Duodenal mucosa (tissue), 2 donors: Measurements from ENCODE around the gene LRRC10B.
A peak's percentile ranks its signal among the peaks of the same experiment; 100 is the strongest.

ENCODE experiments used
- H3K27ac ChIP-seq: one replicate; pipeline ENCODE4 v1.7.0; 2013; ENCODE audit warnings: low read depth, low read length
- H3K27me3 ChIP-seq, 2 donors: one replicate each; pipeline ENCODE4 v1.7.0; 2013; ENCODE audit warnings: low read length in 2 of 2, control low read depth in 1 of 2; ENCODE audit not compliant: insufficient read depth in 2 of 2, control insufficient read depth in 1 of 2
- H3K36me3 ChIP-seq, 2 donors: one replicate each; pipeline ENCODE4 v1.7.0; 2013; ENCODE audit warnings: low read length in 2 of 2, control low read depth in 1 of 2; ENCODE audit not compliant: insufficient read depth in 2 of 2, control insufficient read depth in 1 of 2
- H3K4me1 ChIP-seq, 2 donors: one replicate each; pipeline ENCODE4 v1.7.0; 2013; ENCODE audit warnings: low read length in 2 of 2, control low read depth in 1 of 2; ENCODE audit not compliant: insufficient read depth in 2 of 2, control insufficient read depth in 1 of 2
- H3K4me3 ChIP-seq, 2 donors: one replicate each; pipeline ENCODE4 v1.7.0; 2013; ENCODE audit warnings: low read length in 2 of 2, low read depth in 1 of 2
- H3K9ac ChIP-seq, 2 donors: one replicate each; pipeline ENCODE4 v1.7.0; 2013; ENCODE audit warnings: low read length in 2 of 2, low read depth in 1 of 2
- H3K9me3 ChIP-seq, 2 donors: one replicate each; pipeline ENCODE4 v1.7.0; 2013; ENCODE audit warnings: low read length in 2 of 2, control low read depth in 1 of 2; ENCODE audit not compliant: control insufficient read depth in 1 of 2

The LRRC10B gene

DNA sequence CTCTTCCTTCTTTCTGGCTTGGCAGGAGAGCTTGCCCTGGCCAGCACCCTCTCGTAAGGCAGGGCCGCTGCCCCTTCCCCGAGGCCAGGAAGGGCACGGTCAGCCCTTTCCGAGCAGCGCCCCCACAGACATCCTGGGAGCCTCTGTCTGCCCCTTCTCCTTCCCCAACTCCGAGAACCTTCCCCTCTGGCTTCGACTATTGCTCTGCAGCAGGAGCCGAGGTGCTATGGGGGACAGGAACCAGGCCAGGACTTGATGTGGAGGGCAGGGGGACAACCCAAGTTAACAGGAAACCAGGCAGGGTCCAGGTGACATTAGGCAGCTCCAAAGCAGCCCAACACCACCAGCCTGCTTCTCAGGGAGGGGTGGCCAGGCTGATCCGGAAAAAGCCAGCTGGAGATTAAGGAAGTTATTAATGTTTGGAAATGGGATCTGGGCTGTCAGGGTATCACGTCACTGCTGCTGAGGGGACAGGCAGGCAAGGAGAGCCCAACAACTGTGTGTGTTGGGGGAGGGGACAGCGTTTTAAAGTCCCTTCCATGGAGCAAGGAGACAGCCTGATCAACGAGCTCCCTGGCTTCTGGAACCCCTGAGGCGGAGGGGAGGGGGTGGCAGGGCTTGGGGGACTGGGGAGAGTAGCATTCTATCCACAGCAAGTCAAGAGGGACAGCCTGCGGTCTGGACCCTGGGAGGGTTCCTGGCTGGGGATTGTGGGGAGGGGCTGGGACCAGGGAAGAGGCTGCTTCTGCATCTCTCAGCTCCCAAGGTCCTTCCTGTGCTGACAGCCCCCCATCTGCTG, 45.0 kb downstream of the LRRC10B start:
- Histone ChIP-seq H3K9me3 (no peaks in the 10 kb centered on the region), H3K4me3 (no peak overlapping the region), H3K27me3 (peaks cover 38 to 51% of the 10 kb centered on the region in 2 donors), H3K9ac (no peak overlapping the region), H3K36me3 (no peaks in the 10 kb centered on the region), H3K27ac (peak overlapping the region; percentile 20), H3K4me1 (no peaks in the 10 kb centered on the region)

- Histone ChIP-seq H3K9me3 (no peaks in the 10 kb centered on the region), H3K27me3 (peaks cover 38 to 56% of the 10 kb centered on the region in 2 donors), H3K4me1 (no peaks in the 10 kb centered on the region), H3K4me3 (no peak overlapping the region), H3K9ac (no peak overlapping the region), H3K27ac (no peak overlapping the region), H3K36me3 (no peaks in the 10 kb centered on the region)
Observed at GRCh38 chr11:61554172-61554988, 45.8 kb downstream of the LRRC10B start.

- Histone ChIP-seq H3K27ac (no peak overlapping the region), H3K9ac (no peak overlapping the region), H3K4me3 (no peak overlapping the region), H3K9me3 (no peaks in the 10 kb centered on the region), H3K36me3 (no peaks in the 10 kb centered on the region), H3K4me1 (no peaks in the 10 kb centered on the region), H3K27me3 (peaks cover 42 to 62% of the 10 kb centered on the region in 2 donors)
Observed at GRCh38 chr11:61555051-61555969, 46.8 kb downstream of the LRRC10B start.

DNA sequence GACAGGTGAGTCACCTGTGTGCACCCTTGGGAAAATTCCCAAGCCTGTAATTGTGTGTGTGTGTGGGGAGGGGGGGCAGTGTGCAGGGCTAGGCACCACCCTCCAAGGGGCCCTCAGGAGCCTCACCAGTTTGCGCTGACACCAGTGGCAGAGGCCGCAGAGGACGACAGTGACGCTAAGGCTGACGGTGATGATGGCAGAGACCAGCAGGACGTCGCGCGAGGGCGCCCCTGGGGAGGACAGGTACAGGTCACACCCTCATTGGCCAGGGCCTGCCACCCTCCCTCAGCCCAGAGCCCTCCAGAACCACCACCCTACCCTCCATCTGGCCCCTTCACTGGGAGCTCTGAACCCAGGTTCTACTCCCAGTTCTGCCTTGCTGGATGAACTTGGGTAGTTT, 47.4 kb downstream of the LRRC10B start:
- H3K27me3 ChIP-seq: peaks cover 42 to 62% of the 10 kb centered on the region in 2 donors
- no peaks in the 10 kb centered on the region for H3K9me3 ChIP-seq
- H3K36me3 ChIP-seq: no peaks in the 10 kb centered on the region
- no peak overlapping the region for H3K27ac ChIP-seq
- H3K4me1 ChIP-seq: no peaks in the 10 kb centered on the region
- no peak overlapping the region for H3K9ac ChIP-seq
- no peak overlapping the region for H3K4me3 ChIP-seq

DNA sequence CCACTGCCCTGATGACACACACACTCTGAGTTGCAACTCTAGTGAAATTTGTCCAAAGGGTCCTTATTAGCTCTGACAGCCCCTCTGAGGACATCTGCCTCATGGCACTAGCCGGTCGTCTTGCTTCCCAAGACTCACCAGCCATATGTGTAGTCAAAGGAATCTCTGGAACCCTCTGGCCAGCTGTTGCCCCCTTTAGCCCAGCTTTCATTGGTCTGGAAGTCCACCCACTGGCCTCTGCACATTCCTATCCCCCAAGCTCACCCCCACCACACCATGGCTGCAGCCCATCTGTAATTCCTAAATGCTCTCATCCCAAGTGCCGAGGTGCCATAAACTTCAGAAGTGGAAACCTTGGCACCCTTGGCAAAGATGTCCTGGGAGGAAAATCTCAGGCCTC, 48.1 kb downstream of the LRRC10B start:
- no peaks in the 10 kb centered on the region for H3K9me3 ChIP-seq
- peaks cover 44 to 62% of the 10 kb centered on the region in 2 donors for H3K27me3 ChIP-seq
- no peaks in the 10 kb centered on the region for H3K36me3 ChIP-seq
- no peaks in the 10 kb centered on the region for H3K4me1 ChIP-seq
- no peak overlapping the region for H3K4me3 ChIP-seq
- H3K9ac ChIP-seq: no peak overlapping the region
- H3K27ac ChIP-seq: no peak overlapping the region
